HG03460 (cell line): ENCODE measurements around the gene ST3GAL6.

Source experiments
- ATAC-seq: cut with Tn5 transposase; IDR thresholded peaks from one replicate; pipeline ENCODE4 v1.9.1; 2021; ENCODE audit not compliant: unreplicated experiment

ST3GAL6 gene

GRCh38 chr3:98839846-98840245, 76.7 kb downstream of the ST3GAL6 start:
- ATAC-seq = no peak

- ATAC-seq = no peak
Observed at GRCh38 chr3:98843266-98843959, 80.3 kb downstream of the ST3GAL6 start.
